ENCODE measurements around the gene CCDC93. TPM values are rescaled to one million over a fixed set of nuclear protein-coding genes. Genes with fewer than 3 reads are reported as not detected.

Gene CCDC93
- total RNA-seq, 1 donor from 2014 or later, result 15.7 TPM

DNA sequence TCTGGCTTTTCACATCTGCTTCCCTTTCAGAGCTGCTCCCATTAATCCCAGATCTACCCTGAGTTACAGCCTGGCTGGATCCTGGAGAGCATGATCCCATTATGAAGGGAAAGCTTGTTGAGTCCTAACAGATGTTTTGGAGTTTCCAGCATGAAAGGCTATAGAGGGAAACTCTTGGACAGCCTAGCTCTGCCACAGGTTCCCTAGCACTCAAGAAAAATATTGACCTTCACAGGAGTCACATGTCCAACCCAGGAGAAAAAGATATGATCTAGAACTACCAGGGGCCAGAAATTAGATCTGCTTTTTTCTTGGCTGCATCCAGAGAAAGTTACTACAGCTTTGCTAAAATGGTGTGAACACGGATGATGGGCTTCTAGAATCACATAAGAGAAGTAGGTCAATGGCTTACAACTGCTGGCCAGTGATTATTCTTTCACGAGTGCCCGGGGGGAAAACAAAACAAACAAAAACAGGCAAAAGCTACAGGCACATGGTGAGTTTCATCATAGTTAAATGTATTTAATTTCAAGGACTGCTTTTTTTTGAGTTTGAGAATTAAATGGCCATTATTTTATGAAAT, 15.9 kb downstream of the CCDC93 start:
- H3K36me3 ChIP-seq (ENCODE audit: control insufficient read depth in 3 of 3, insufficient read depth in 3 of 3, low read length in 3 of 3), result peaks cover 28 to 53% (median 45%) of the 10 kb centered on the region in 3 donors
- H3K27ac ChIP-seq (ENCODE audit: low read depth, low read length), result no peak overlapping the region
- H3K9ac ChIP-seq (ENCODE audit: low read depth in 1 of 3, low read length in 3 of 3), result no peak overlapping the region
- no peaks in the 10 kb centered on the region for H3K27me3 ChIP-seq (ENCODE audit: control insufficient read depth in 3 of 3, insufficient read depth in 3 of 3, low read length in 3 of 3)
- no peak overlapping the region for H3K4me3 ChIP-seq (ENCODE audit: low read length in 3 of 3)
- H3K4me1 ChIP-seq (ENCODE audit: control insufficient read depth in 3 of 3, insufficient read depth in 3 of 3, low read length in 3 of 3), result peaks cover 5 to 9% (median 7%) of the 10 kb centered on the region in 3 donors
- no peaks in the 10 kb centered on the region for H3K9me3 ChIP-seq (ENCODE audit: control insufficient read depth in 3 of 3, low read length in 3 of 3)

DNA sequence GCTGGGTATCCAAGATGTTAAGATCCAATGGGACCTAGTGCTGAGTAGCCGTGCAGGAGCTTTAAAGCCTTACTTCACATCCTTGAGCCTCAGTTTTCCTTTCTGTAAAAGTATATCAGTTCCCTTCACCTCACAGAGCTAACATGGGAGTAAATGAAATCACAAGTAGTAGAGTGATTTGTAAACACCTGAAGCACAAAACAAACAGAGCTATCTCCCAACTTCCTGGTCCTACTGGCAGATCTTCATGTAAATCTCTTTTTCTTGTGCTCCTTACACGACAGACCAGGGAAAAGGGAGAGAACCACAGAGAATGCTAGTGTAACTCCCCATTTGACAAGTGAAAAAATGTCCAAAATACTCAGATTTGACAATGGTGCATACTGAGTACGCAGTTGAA, 17.3 kb downstream of the CCDC93 start:
- Histone ChIP-seq H3K27ac (ENCODE audit: low read depth, low read length) (no peak overlapping the region), H3K4me1 (ENCODE audit: control insufficient read depth in 3 of 3, insufficient read depth in 3 of 3, low read length in 3 of 3) (peaks cover 3 to 5% (median 4%) of the 10 kb centered on the region in 3 donors), H3K9ac (ENCODE audit: low read depth in 1 of 3, low read length in 3 of 3) (no peak overlapping the region), H3K4me3 (ENCODE audit: low read length in 3 of 3) (no peak overlapping the region), H3K36me3 (ENCODE audit: control insufficient read depth in 3 of 3, insufficient read depth in 3 of 3, low read length in 3 of 3) (peaks cover 27 to 61% (median 46%) of the 10 kb centered on the region in 3 donors), H3K27me3 (ENCODE audit: control insufficient read depth in 3 of 3, insufficient read depth in 3 of 3, low read length in 3 of 3) (no peaks in the 10 kb centered on the region), H3K9me3 (ENCODE audit: control insufficient read depth in 3 of 3, low read length in 3 of 3) (no peaks in the 10 kb centered on the region)

DNA sequence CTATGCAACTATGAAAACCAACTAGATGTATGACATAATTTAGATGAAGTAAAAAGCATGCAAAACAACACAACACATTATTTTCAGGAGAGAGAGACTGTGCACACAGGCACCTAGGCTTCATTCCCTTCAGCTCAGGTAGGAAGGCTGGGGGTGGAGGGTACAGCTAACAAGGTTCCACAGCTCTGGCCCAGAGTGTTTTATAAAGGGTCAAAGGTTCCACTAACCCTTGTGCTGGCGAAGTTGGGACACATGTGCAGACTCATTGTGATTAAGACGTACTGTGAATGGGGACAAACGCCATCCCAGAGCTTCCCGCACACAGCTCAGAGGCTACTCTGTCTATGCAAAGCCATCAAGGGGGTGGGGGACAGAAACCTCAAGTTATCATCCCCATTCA, 19.1 kb downstream of the CCDC93 start:
- Histone ChIP-seq H3K4me3 (ENCODE audit: low read length in 3 of 3) (no peak overlapping the region), H3K4me1 (ENCODE audit: control insufficient read depth in 3 of 3, insufficient read depth in 3 of 3, low read length in 3 of 3) (peaks cover 3 to 5% (median 4%) of the 10 kb centered on the region in 3 donors), H3K27me3 (ENCODE audit: control insufficient read depth in 3 of 3, insufficient read depth in 3 of 3, low read length in 3 of 3) (no peaks in the 10 kb centered on the region), H3K36me3 (ENCODE audit: control insufficient read depth in 3 of 3, insufficient read depth in 3 of 3, low read length in 3 of 3) (peaks cover 19 to 59% (median 44%) of the 10 kb centered on the region in 3 donors), H3K27ac (ENCODE audit: low read depth, low read length) (no peak overlapping the region), H3K9ac (ENCODE audit: low read depth in 1 of 3, low read length in 3 of 3) (no peak overlapping the region), H3K9me3 (ENCODE audit: control insufficient read depth in 3 of 3, low read length in 3 of 3) (no peaks in the 10 kb centered on the region)

DNA sequence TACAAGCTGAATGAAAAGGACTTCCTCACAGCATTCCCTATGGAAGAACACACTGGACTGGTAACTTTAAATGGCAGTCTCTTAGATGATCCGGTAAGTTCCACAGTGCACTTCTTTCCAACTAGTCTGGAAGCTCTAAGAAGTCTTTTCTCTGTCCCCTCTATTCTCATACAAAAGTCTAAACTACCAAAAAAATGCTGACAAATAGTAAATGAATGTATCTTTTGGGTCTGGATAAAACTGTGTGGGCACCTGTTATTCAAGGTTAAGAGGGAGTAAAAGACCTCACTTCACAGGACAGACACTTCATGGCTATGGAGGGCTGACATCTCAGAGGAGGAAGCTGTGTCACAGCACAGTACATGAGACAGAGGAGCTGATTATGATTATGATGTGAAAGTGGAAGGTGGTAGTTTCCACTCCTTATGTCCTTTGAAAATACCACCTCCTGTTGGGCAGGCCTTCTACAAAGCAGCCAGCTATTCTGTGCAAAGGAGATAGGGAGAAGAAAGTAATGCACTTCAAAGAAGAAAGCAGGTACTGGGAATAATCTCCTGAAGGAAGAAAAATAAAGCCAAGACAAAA, 23.9 kb downstream of the CCDC93 start:
- Histone ChIP-seq H3K4me1 (ENCODE audit: control insufficient read depth in 3 of 3, insufficient read depth in 3 of 3, low read length in 3 of 3) (peaks cover 0 to 10% (median 6%) of the 10 kb centered on the region in 3 donors), H3K9me3 (ENCODE audit: control insufficient read depth in 3 of 3, low read length in 3 of 3) (no peaks in the 10 kb centered on the region), H3K4me3 (ENCODE audit: low read length in 3 of 3) (no peak overlapping the region), H3K36me3 (ENCODE audit: control insufficient read depth in 3 of 3, insufficient read depth in 3 of 3, low read length in 3 of 3) (peaks cover 5 to 44% (median 41%) of the 10 kb centered on the region in 3 donors), H3K27me3 (ENCODE audit: control insufficient read depth in 3 of 3, insufficient read depth in 3 of 3, low read length in 3 of 3) (no peaks in the 10 kb centered on the region), H3K27ac (ENCODE audit: low read depth, low read length) (no peak overlapping the region), H3K9ac (ENCODE audit: low read depth in 1 of 3, low read length in 3 of 3) (no peak overlapping the region)

DNA sequence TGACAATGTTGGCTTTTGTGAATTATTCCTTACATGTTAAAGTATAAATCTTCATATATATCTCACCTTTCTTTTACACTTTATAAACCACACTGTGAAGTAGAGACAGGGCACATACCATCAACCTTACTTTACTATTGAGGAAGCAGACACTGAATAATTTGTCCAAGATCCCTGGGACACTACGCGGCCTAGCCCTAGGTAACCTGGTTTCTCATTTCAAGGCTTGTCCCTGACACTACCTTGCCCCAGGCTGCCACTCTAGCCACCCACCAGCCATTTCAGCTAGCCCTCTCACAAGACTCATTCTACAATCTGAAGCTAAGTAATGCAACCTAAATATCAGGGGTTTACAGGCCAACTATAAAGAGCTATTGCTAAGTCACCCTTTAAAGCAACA, 26.7 kb downstream of the CCDC93 start:
- H3K36me3 ChIP-seq (ENCODE audit: control insufficient read depth in 3 of 3, insufficient read depth in 3 of 3, low read length in 3 of 3), result peaks cover 2 to 32% (median 30%) of the 10 kb centered on the region in 3 donors
- no peak overlapping the region for H3K27ac ChIP-seq (ENCODE audit: low read depth, low read length)
- H3K9ac ChIP-seq (ENCODE audit: low read depth in 1 of 3, low read length in 3 of 3), result no peak overlapping the region
- no peaks in the 10 kb centered on the region for H3K27me3 ChIP-seq (ENCODE audit: control insufficient read depth in 3 of 3, insufficient read depth in 3 of 3, low read length in 3 of 3)
- no peaks in the 10 kb centered on the region for H3K9me3 ChIP-seq (ENCODE audit: control insufficient read depth in 3 of 3, low read length in 3 of 3)
- H3K4me3 ChIP-seq (ENCODE audit: low read length in 3 of 3), result no peak overlapping the region
- peaks cover 0 to 12% (median 8%) of the 10 kb centered on the region in 3 donors for H3K4me1 ChIP-seq (ENCODE audit: control insufficient read depth in 3 of 3, insufficient read depth in 3 of 3, low read length in 3 of 3)

DNA sequence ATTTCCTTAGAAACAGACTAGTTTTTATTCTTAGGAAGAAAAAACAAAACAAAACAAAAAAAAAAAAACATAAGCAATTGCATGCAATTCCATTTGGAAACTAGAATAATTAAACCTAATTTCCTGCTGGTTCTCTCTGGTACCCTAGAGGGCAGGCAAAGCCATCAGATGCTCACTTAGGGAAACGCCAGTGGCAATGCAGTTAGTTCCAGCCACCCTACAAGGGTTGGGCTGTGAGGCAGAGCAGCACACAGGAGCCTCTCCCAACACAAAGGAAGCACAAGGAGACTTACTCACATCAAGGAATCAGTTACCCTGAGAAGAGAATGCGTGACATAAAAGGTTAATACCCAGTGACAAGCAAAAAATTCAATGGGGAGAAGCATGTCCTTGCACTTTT, 28.8 kb downstream of the CCDC93 start:
- Histone ChIP-seq H3K27ac (ENCODE audit: low read depth, low read length) (no peak overlapping the region), H3K36me3 (ENCODE audit: control insufficient read depth in 3 of 3, insufficient read depth in 3 of 3, low read length in 3 of 3) (peaks cover 0 to 30% (median 19%) of the 10 kb centered on the region in 3 donors), H3K4me1 (ENCODE audit: control insufficient read depth in 3 of 3, insufficient read depth in 3 of 3, low read length in 3 of 3) (peaks cover 0 to 15% (median 8%) of the 10 kb centered on the region in 3 donors), H3K4me3 (ENCODE audit: low read length in 3 of 3) (no peak overlapping the region), H3K9ac (ENCODE audit: low read depth in 1 of 3, low read length in 3 of 3) (no peak overlapping the region), H3K27me3 (ENCODE audit: control insufficient read depth in 3 of 3, insufficient read depth in 3 of 3, low read length in 3 of 3) (no peaks in the 10 kb centered on the region), H3K9me3 (ENCODE audit: control insufficient read depth in 3 of 3, low read length in 3 of 3) (no peaks in the 10 kb centered on the region)

DNA sequence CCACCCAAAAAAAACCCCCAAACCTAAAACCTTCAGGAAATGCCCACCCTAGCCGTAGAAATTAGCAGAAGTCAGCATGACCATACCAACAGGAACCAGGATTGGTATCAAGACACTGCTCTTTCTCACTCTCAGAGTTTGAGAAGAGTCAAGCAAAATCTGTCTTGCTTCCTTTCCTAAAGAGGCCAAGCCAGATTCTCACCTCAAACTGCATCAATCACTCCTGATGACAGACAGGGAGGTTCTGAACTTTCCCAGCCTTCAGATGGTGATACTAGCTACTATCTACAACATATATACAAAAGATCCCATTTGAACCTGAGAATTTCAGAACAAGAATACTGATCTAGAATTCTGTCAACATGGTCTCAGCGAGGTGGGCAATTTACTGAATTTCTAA, 29.7 kb downstream of the CCDC93 start:
- H3K27ac ChIP-seq (ENCODE audit: low read depth, low read length), result no peak overlapping the region
- peaks cover 0 to 18% (median 8%) of the 10 kb centered on the region in 3 donors for H3K4me1 ChIP-seq (ENCODE audit: control insufficient read depth in 3 of 3, insufficient read depth in 3 of 3, low read length in 3 of 3)

DNA sequence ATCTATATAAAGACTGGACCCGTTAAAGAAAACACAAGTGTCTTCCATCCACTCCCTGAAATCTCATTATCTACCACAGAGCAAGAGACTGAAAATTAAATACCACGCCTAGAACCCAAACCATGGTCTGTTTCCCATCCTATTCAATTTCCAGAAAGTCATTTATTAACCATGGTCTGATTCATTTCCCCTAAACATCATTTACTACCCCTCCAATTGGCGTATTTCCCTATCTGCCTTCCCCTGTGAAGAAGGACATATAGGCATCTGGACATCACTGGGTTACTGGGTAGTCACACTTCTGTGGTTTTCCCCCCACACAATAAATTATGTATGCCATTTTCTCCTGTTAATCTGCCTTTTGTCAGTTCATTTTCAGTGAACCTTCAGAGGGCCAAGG, 30.8 kb downstream of the CCDC93 start:
- H3K9me3 ChIP-seq (ENCODE audit: control insufficient read depth in 3 of 3, low read length in 3 of 3), result no peaks in the 10 kb centered on the region
- no peak overlapping the region for H3K9ac ChIP-seq (ENCODE audit: low read depth in 1 of 3, low read length in 3 of 3)
- H3K27me3 ChIP-seq (ENCODE audit: control insufficient read depth in 3 of 3, insufficient read depth in 3 of 3, low read length in 3 of 3), result no peaks in the 10 kb centered on the region
- no peak overlapping the region for H3K4me3 ChIP-seq (ENCODE audit: low read length in 3 of 3)
- peaks cover 0 to 18% (median 8%) of the 10 kb centered on the region in 3 donors for H3K4me1 ChIP-seq (ENCODE audit: control insufficient read depth in 3 of 3, insufficient read depth in 3 of 3, low read length in 3 of 3)
- H3K27ac ChIP-seq (ENCODE audit: low read depth, low read length), result no peak overlapping the region
- H3K36me3 ChIP-seq (ENCODE audit: control insufficient read depth in 3 of 3, insufficient read depth in 3 of 3, low read length in 3 of 3), result peaks cover 0 to 29% (median 13%) of the 10 kb centered on the region in 3 donors

More for the DNA sequence above, 29.7 kb downstream of the CCDC93 start:
- Histone ChIP-seq H3K27me3 (ENCODE audit: control insufficient read depth in 3 of 3, insufficient read depth in 3 of 3, low read length in 3 of 3) (no peaks in the 10 kb centered on the region), H3K9ac (ENCODE audit: low read depth in 1 of 3, low read length in 3 of 3) (no peak overlapping the region), H3K9me3 (ENCODE audit: control insufficient read depth in 3 of 3, low read length in 3 of 3) (no peaks in the 10 kb centered on the region), H3K36me3 (ENCODE audit: control insufficient read depth in 3 of 3, insufficient read depth in 3 of 3, low read length in 3 of 3) (peaks cover 0 to 28% (median 12%) of the 10 kb centered on the region in 3 donors), H3K4me3 (ENCODE audit: low read length in 3 of 3) (no peak overlapping the region)

DNA sequence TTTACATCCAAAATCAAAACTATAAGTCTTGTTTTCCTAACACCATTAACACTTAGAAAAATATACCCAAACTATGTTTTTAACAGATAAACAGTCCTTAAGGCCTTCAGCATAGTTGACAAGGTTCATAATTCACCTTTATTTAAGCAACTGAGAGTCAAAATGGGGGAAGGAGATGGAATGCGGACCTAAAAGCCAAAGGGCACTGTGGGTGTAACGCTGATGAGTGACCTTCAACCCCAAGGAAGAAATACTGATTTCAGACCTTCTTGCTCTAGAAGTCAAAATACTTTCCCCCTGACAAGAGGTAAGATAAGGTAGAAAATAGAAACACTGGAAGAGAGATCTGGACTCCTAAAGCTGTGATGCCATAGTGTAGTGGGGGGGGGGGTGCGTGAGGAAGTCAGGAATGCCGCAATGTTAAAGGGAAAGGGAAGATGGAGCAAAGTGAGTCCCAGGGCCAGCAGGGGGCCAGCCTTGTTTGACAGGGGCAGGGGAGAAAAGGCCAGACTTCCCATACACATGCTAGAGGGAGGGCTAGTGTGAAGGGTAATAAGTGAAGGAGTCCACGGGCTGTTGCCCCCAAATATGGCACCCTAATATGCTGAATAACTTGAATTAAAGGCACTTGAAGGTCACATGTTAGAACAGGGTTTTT, 31.4 kb downstream of the CCDC93 start:
- Histone ChIP-seq H3K9me3 (ENCODE audit: control insufficient read depth in 3 of 3, low read length in 3 of 3) (no peaks in the 10 kb centered on the region), H3K4me3 (ENCODE audit: low read length in 3 of 3) (no peak overlapping the region), H3K4me1 (ENCODE audit: control insufficient read depth in 3 of 3, insufficient read depth in 3 of 3, low read length in 3 of 3) (peaks cover 0 to 17% (median 6%) of the 10 kb centered on the region in 3 donors), H3K36me3 (ENCODE audit: control insufficient read depth in 3 of 3, insufficient read depth in 3 of 3, low read length in 3 of 3) (peaks cover 2 to 33% (median 16%) of the 10 kb centered on the region in 3 donors), H3K27ac (ENCODE audit: low read depth, low read length) (no peak overlapping the region), H3K9ac (ENCODE audit: low read depth in 1 of 3, low read length in 3 of 3) (no peak overlapping the region), H3K27me3 (ENCODE audit: control insufficient read depth in 3 of 3, insufficient read depth in 3 of 3, low read length in 3 of 3) (no peaks in the 10 kb centered on the region)

DNA sequence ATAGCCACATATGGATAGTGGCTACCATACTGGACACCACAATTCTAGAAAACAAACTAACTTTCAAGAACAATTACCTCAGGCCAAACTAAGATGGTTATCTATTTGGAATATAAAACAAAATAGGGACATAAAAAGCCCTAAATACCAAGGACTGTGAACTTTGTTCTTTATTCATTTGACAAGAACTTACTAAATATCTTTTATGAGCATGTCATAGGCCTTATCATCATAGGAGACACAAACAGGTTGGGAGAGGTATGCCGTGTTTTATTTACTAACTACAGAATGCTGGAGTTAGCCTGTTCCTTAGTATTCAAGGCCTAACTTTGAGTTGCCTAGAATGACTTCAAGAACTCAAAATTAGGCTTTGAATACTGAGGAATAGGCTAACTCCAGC, 32.1 kb downstream of the CCDC93 start:
- H3K27ac ChIP-seq (ENCODE audit: low read depth, low read length), result no peak overlapping the region
- no peaks in the 10 kb centered on the region for H3K9me3 ChIP-seq (ENCODE audit: control insufficient read depth in 3 of 3, low read length in 3 of 3)
- H3K4me3 ChIP-seq (ENCODE audit: low read length in 3 of 3), result no peak overlapping the region
- H3K4me1 ChIP-seq (ENCODE audit: control insufficient read depth in 3 of 3, insufficient read depth in 3 of 3, low read length in 3 of 3), result peaks cover 0 to 10% (median 2%) of the 10 kb centered on the region in 3 donors
- no peaks in the 10 kb centered on the region for H3K27me3 ChIP-seq (ENCODE audit: control insufficient read depth in 3 of 3, insufficient read depth in 3 of 3, low read length in 3 of 3)
- no peak overlapping the region for H3K9ac ChIP-seq (ENCODE audit: low read depth in 1 of 3, low read length in 3 of 3)
- H3K36me3 ChIP-seq (ENCODE audit: control insufficient read depth in 3 of 3, insufficient read depth in 3 of 3, low read length in 3 of 3), result peaks cover 4 to 37% (median 19%) of the 10 kb centered on the region in 3 donors
